NCI-H2107 treated with DMSO at 0.1 percent for 48 hours (cell line): ENCODE data around the gene DPYSL4.

Experiments used
- DNase-seq: peaks from one replicate; lab custom pipeline; 2025; ENCODE audit not compliant: unreplicated experiment; lab: John Stamatoyannopoulos, UW

Gene DPYSL4

GRCh38 chr10:132162590-132163277 is 24.0 kb upstream of the DPYSL4 start:
- no peak for DNase-seq

- peak; percentile 46 for DNase-seq
These were observed 23.4 kb upstream of the DPYSL4 start for GRCh38 chr10:132163278-132163765.

DNA sequence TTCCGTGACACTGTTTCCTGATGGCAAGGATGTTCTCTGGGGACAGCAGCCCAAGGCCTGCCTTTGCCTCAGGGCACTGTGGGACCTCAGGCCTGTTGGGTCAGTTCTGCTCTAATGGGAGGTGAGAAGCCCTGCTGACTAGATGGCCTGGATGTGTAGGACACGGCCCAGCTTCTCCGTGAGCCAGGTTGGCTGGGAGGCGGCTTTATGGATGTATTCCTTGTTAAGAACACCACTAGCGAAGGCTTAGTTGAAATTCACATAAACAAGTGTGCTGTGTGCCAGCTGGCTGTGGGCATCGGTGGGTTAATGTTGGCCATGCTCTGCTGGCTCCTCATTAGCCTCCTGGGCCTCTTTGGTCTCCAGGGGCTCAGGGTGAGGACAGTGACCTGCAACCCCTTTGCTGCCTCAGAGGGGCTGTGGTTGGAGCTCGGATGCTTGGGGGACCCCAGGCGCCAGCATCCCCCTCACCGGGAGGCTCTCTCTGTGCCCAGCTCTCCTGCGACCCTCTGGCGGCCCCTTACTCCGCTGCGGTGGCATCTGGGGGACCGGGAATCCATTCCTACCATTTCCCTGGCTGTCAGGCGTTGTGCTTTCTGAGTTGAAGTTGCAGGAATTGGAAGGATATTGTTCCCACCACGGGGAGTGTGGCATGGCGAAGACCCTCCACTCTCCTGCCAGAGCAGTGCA is 22.8 kb upstream of the DPYSL4 start:
- no peak for DNase-seq

DNA sequence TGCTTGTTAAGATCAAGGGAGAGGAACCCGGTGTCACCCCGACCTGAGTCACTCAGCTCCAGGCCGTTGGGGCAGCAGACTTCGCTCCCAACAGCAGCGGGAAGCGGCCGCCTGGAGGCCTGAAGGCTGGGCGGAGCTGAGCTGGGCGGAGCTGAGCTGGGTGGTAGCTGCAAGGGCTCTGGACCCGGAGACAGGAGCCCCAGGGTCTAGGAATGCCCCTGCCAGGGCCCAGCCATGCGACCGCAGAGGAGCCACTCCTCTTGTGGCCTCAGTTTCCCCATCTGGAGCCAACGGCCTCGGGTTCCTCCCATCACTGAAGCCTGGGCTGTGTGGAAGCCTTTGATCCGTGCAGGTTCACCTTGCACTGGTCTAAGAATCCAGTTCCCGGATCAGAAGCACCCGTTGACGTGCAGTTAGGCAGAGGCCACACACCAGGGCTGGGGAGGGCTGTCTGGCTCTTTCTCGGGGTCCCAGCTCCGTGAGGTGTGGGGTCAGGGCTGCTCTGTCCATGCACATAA is 21.9 kb upstream of the DPYSL4 start:
- no peak for DNase-seq

GRCh38 chr10:132165416-132165980 is 21.2 kb upstream of the DPYSL4 start:
- no peak for DNase-seq

- no peak for DNase-seq
These were observed 20.4 kb upstream of the DPYSL4 start for GRCh38 chr10:132166216-132166950.

GRCh38 chr10:132167041-132167674 is 19.6 kb upstream of the DPYSL4 start:
- DNase-seq: no peak

GRCh38 chr10:132167976-132168375 is 18.8 kb upstream of the DPYSL4 start:
- DNase-seq: no peak

GRCh38 chr10:132168571-132169030 is 18.1 kb upstream of the DPYSL4 start:
- DNase-seq: no peak

GRCh38 chr10:132169031-132169765 is 17.6 kb upstream of the DPYSL4 start:
- DNase-seq: no peak

DNA sequence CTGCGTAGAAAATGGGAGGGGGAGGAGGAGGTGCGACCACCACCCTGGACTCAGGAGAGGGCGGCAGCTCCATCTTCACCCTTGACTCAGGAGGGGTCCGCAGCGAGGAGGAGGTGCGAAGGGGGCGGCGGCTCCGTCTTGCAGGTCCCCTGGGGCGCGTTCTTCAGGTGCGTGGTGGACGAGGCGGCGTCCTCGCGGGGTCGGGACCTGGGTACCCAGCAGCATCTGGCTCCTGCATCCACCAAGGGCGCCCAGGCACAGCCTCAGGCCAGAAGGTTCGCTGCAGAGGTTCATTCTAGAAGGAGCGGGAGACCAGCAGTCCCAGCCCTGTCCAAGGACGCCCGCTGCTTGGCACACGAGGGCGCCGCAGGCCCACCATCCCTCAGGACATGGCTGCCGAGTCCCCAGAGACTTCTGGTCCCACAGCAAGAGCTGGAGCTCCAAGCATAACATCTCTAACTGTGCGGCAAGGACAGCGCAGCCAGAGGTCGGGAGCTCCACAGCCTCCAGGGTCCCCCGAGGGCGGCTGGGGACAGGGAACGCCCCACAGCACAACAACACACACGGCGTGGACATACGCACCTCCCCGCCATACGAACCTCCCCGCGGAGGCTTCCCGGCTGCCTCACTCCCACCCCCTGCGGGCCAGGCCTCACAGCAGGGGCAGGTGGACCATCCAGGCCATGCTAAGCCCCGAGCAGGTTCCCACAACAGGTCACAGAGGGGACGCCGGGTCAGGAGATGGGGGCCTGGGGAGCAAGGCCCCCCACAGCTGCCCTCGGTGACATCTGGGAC is 16.8 kb upstream of the DPYSL4 start:
- DNase-seq: no peak

- no peak for DNase-seq
These were observed 16.0 kb upstream of the DPYSL4 start for GRCh38 chr10:132170561-132171361.

DNA sequence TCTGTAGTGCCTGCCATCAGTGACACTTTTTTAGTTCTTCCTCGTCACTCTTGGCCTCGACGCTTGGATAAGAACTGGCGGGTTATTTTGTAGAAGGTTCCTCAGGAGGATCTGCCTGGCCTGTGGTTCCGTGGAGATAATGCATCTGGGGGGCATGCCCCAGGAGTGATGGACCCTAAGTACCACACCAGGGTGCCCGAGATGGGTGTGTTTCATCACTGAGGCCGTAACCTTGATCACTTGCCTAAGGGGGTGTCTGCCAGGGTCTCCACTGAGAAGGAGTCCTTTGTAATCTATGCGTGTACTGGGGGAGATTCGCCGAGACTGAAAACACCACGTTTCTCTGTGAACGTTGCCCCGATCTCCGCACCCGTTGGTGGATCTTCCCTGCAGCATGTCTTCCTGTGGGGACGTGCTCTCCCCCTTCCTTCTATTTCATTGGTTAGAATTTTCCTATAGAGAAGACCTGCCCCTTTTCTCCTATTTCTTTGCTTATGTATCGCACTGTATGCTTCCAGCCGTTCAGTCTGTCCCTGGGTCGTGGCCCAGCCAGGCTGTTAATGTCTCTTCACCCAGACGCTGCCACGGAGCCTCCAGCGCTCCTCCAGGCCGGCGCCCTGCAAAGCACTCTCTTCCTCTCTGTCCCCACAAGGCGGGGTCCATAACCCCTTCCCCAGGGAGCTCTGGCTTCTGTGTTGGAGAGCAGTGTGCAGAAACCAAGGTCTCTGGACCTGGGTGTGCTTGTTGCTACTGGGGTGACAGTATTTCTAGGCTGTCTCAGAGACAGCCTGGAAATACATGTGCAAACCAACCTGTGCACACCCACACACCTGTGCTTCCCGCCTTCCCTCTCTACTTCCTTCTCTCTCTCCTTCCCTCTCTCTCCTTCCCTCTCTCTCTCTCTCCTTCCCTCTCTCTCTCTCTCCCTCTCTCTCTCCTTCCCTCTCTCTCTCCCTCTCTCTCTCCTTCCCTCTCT is 14.4 kb upstream of the DPYSL4 start:
- DNase-seq: no peak

GRCh38 chr10:132173185-132173584 is 13.6 kb upstream of the DPYSL4 start:
- no peak for DNase-seq

DNA sequence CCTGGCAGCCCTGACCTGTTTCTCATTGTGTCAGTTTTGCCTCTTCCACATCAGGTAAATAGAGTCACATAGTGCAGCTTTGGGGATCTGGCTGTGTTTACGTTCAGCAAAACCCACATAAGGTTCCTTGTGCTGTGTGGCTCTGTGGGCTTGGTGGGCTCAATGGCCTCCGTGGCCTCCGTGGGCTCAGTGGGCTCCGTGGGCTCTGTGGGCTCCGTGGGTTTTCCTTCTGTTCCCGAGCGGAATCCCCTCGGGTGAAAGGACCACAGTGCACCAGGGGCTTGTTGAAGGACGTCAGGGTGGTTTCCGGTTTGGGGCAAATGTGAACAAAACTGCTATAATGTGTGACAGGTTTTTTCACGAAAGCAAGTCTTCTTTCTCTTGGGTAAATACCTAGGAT is 12.5 kb upstream of the DPYSL4 start:
- no peak for DNase-seq

DNA sequence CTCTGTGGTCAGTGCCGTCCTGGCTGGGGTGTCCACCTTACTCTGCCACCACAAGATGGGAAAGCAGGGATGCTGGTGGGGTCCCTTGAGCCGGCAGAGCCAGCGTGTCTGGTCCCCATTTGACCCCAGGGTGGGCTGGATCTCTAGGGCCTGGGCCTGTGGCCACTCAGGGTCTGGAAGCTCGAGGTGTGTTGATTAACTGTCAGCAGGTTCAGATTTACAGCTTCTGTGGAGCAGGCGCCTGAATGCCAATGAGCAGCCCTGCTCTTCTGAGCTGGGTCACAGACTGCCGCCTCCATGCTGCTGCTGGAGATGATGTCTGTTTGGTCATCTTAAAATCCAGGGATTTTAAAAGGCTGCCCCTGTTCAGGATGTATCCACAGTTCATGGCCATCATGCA is 11.3 kb upstream of the DPYSL4 start:
- DNase-seq: no peak

DNA sequence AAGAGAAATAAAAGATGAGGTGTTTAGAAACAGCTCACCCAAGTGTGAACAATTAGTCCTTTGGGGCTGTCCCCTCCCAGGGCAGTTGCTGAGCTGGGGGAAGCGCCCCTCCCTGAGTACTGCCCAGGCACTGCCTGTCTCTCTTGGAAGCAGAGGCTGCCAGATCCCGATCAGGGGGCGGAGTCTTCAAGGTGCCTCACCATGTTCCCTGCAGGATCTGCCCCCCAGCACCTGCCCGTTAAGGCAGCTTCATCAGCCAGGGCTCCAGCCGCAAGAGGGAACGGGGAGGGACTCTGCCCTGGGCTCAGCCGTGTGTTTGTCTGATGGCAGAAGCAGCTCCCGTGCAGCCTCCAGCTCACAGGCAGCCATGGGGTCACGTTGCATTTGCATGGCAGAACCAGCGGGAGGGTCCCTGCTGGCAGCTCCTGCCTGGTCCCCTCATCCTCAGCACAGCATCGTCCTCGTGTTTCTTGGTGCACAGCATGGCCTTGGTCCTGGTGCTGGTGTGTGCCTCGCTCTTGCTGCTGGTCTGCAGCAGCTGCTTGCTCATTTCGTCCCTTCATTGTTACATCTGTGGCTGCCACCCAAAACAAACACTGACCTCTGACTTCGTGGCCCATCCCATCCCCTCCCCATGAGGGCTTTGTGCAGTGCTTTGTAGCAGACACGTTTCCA is 10.7 kb upstream of the DPYSL4 start:
- DNase-seq: no peak
